GM12878 (cell line): Measurements from ENCODE around the gene PEX11A.

Source experiments
- BHLHE40 ChIP-seq, 2 experiments: fragments of 450-650 bp in 1 of 2; IDR thresholded peaks; 2 replicates each; pipeline ENCODE4 v1.6.1; 2011 to 2017; ENCODE audit warnings: low read depth in 2 of 2, borderline replicate concordance in 1 of 2, improper control_type of control experiment in 1 of 2, low read length in 1 of 2, mild to moderate bottlenecking in 1 of 2
- CTCF ChIP-seq, 3 experiments: IDR thresholded peaks in 2 of 3; conservative IDR thresholded peaks in 1 of 3; 2 replicates each; pipeline ENCODE4 v1.5.1; 2011; ENCODE audit warnings: low read depth in 3 of 3, low read length in 3 of 3, mild to moderate bottlenecking in 3 of 3, control low read depth in 2 of 3, moderate library complexity in 2 of 3, inconsistent platforms in 1 of 3, mixed read lengths in 1 of 3; ENCODE audit not compliant: control insufficient read depth in 2 of 3, insufficient read depth in 1 of 3; ENCODE audit errors: extremely low read depth in 1 of 3
- EZH2 ChIP-seq: IDR thresholded peaks from 2 replicates; pipeline ENCODE4 v1.6.1; 2012; ENCODE audit warnings: low read depth, mild to moderate bottlenecking, control low read depth, inconsistent platforms, low read length, borderline replicate concordance; ENCODE audit not compliant: control insufficient read depth
- MXI1 ChIP-seq: fragments of 150-350 bp; IDR thresholded peaks from 2 replicates; pipeline ENCODE4 v1.6.1; 2011; ENCODE audit warnings: low read depth, mild to moderate bottlenecking, inconsistent platforms, low read length, improper control_type of control experiment
- TAF1 ChIP-seq: IDR thresholded peaks from 2 replicates; pipeline ENCODE4 v1.6.1; 2011; ENCODE audit warnings: mild to moderate bottlenecking, low read depth, low read length, borderline replicate concordance
- TCF12 ChIP-seq: IDR thresholded peaks from 2 replicates; pipeline ENCODE4 v1.6.1; 2011; ENCODE audit warnings: low read depth, mild to moderate bottlenecking, low read length
- ZNF687 ChIP-seq: fragments of 450-650 bp; IDR thresholded peaks from 2 replicates; pipeline ENCODE4 v1.6.1; 2017; ENCODE audit warnings: mild to moderate bottlenecking, moderate library complexity
- TF ChIP-seq, protein P1 (sequence below): fragments of 450-650 bp; conservative IDR thresholded peaks from 2 replicates; pipeline ENCODE4 v1.6.1; 2017; ENCODE audit warnings: mild to moderate bottlenecking, moderate library complexity
- TF ChIP-seq, protein P2 (sequence below): fragments of 450-650 bp; IDR thresholded peaks from 2 replicates; pipeline ENCODE4 v1.6.1; 2017; ENCODE audit warnings: mild to moderate bottlenecking

DNA sequence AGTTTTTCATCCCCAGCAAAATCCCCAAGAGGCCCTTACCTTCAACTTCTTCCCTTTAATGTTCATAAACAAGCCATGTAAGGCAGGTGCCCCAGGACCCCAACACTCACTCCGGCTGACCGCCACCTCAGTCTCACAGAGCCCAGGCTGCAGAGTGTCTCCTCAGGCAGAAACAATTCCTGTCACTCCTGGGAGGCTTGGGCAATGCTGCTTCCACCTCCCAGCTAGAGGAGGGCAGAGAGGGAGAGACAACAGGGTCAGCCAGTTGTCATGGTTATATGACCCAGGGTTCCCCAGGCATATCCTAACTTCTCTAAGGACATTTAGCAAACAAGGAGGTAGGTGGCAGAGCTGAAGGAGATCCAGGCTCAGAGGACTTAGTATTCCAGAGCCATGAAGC lies 11.3 kb downstream of the PEX11A start, which contains the start of gene PLIN1:
- TF ChIP-seq TAF1 (no peak), MXI1 (no peak), CTCF (IDR thresholded peaks at IDR 0.05 in 2 of 3, conservative IDR thresholded peaks at IDR 0.05 in 1 of 3; ENCODE audit: control insufficient read depth in 2 of 3, extremely low read depth in 1 of 3, insufficient read depth in 1 of 3, low read depth in 3 of 3, low read length in 3 of 3) (no peak), ZNF687 (no peak), BHLHE40 (IDR thresholded peaks at IDR 0.05; ENCODE audit: borderline replicate concordance in 1 of 2, low read depth in 2 of 2, low read length in 1 of 2) (no peak), TCF12 (no peak), EZH2 (no peak)
- TF ChIP-seq, protein P1, sequence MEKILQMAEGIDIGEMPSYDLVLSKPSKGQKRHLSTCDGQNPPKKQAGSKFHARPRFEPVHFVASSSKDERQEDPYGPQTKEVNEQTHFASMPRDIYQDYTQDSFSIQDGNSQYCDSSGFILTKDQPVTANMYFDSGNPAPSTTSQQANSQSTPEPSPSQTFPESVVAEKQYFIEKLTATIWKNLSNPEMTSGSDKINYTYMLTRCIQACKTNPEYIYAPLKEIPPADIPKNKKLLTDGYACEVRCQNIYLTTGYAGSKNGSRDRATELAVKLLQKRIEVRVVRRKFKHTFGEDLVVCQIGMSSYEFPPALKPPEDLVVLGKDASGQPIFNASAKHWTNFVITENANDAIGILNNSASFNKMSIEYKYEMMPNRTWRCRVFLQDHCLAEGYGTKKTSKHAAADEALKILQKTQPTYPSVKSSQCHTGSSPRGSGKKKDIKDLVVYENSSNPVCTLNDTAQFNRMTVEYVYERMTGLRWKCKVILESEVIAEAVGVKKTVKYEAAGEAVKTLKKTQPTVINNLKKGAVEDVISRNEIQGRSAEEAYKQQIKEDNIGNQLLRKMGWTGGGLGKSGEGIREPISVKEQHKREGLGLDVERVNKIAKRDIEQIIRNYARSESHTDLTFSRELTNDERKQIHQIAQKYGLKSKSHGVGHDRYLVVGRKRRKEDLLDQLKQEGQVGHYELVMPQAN, result no peak
- TF ChIP-seq, protein P2, sequence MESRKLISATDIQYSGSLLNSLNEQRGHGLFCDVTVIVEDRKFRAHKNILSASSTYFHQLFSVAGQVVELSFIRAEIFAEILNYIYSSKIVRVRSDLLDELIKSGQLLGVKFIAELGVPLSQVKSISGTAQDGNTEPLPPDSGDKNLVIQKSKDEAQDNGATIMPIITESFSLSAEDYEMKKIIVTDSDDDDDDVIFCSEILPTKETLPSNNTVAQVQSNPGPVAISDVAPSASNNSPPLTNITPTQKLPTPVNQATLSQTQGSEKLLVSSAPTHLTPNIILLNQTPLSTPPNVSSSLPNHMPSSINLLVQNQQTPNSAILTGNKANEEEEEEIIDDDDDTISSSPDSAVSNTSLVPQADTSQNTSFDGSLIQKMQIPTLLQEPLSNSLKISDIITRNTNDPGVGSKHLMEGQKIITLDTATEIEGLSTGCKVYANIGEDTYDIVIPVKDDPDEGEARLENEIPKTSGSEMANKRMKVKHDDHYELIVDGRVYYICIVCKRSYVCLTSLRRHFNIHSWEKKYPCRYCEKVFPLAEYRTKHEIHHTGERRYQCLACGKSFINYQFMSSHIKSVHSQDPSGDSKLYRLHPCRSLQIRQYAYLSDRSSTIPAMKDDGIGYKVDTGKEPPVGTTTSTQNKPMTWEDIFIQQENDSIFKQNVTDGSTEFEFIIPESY, result no peak
